Left cardiac atrium (tissue), 4 donors: ENCODE data around the gene RHOB. TPM values are rescaled to one million over a fixed set of nuclear protein-coding genes. Genes with fewer than 3 reads are reported as not detected.
"Not testable (repeated sequence)": the region's sequence is repeated elsewhere in the genome, so short reads cannot be mapped to it uniquely, and the experiment has no call there.

ENCODE experiments used
- ATAC-seq, 2 donors: fragments of 200-7000 bp; cut with Tn5 transposase; one replicate each; pipeline ENCODE4 v1.9.1; 2020; ENCODE audit warnings: mild to moderate bottlenecking in 2 of 2, moderate library complexity in 2 of 2
- DNase-seq: peaks from one replicate; pipeline ENCODE4 v3.0.0-alpha.2; 2020
- intact Hi-C, 2 donors: fragments of 100-400 bp; cut with DNase I; formaldehyde crosslinking; loops; one replicate each; pipeline versions ENCODE4 v1.14.1 to v1.15.1; 2022 to 2023
- total RNA-seq, 2 donors: library from RNA; stranded (reverse); fragmentation: NEBNext Ultra II Directional; extraction: Animal tissue kit (Norgen Biotek cat#: 25700); gene quantifications; one replicate each; pipeline ENCODE4 v1.2.1, GENCODE V29; 2021
- donor health status: DM: no; HTN: yes; CAD: no.
- donor health status: DM: no; HTN: yes; CAD: no; lungs with severe emphysema.
- donor health status: DM: yes; HTN: yes; CAD: no.
- donor health status: Dilated cardiomyopathy.

RHOB gene
- total RNA-seq, 2 donors from 2014 or later = 224 to 279 TPM

DNA sequence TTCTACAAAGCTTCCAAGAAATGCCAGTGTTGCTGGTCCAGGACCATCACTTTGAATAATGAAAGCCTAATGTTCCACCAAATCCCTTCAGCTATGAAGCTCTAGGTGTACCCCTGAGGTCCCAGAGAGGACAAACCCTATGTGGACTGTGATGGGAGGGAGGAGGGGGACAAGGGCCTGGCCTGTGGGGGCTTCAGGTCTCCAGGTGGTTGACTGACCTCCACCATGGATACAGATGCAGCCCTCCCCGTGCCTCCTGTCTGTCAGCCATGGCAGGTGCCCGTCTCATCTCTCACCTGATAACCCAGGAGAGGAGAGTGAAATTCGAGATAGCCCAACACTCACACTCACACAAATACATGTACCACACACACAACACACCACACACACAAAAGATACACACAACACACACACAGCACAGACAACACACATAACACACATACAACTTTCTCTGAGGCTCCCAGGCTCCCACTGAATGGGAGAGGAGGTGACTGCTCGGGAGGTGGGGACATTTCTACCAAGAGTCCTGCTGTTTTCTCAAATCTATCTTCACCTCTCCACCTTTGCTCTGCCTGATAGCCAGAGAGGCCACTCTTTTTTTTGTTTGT lies 12.8 kb upstream of the RHOB start:
- DNase-seq (no peak), ATAC-seq (no peak)
- intact Hi-C loops = no loop called here

DNA sequence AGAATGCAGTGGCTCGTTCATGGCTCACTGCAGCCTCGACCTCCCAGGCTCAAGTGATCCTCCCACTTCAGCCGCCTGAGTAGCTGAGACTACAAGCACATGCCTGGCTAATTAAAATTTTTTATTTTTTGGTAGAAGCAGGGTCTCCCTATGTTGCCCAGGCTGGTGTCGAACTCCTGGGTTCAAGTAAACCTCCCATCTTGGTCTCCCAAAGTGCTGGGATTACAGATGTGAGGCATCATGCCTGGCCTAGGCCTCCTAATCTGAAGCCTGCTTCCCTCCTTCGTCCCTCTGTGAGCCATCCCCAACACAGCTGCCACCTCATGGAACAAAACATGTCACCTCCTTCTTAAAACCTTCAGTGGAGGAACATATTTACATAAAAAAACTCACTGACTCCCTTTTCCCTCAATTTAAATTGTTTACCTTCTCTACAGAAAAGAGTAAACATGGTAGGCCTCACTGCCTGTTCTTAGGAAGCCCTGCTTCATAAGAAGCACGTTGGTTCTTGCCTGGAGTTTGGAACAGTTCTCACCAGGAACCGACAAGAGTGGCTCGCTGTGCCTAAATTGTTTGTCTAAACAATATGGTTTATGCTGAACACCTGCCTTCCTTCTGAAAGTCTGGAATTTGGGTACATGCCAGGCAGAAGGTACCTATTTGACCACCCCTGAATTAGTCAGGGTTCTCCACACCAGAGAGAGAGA lies 12.1 kb upstream of the RHOB start:
- no peak for DNase-seq
- intact Hi-C loops = no loop called here
- no peak for ATAC-seq

GRCh38 chr2:20435456-20435855 lies 11.4 kb upstream of the RHOB start:
- DNase-seq, intact Hi-C loops: not testable (repeated sequence)

GRCh38 chr2:20436716-20437470 lies 10.0 kb upstream of the RHOB start:
- intact Hi-C loops = no loop called here
- ATAC-seq (no peak), DNase-seq (no peak)

More at GRCh38 chr2:20435456-20435855, 11.4 kb upstream of the RHOB start:
- not testable (repeated sequence) for ATAC-seq

- intact Hi-C loops = no loop called here
- ATAC-seq (peak; percentile 42 to 79), DNase-seq (no peak)
Measured at GRCh38 chr2:20438334-20439192, 8.3 kb upstream of the RHOB start.

- DNase-seq (no peak), ATAC-seq (no peak)
- intact Hi-C loops = no loop called here
Measured at GRCh38 chr2:20439193-20439475, 7.7 kb upstream of the RHOB start.

DNA sequence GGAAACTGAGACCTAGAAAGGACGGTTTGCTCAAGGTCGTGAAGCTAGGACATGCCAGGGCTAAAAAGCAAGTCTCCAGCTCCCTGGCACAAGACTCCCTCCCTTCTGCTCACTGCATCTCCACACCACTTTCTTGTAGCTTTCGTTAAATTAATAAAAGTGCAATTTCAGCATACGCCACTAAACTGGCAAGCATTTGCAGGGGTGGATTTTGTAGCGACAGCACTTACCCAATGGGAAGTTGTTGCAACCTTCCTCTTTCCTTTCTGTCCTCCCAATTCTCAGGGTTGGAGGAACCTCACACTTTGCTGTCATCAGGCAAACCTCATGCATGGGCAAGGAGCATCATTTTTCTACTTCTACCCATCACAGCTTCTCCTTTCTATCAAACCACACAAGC lies 7.4 kb upstream of the RHOB start:
- ATAC-seq (peak; percentile 37 to 38), DNase-seq (no peak)
- intact Hi-C loops = no loop called here

GRCh38 chr2:20440001-20440560 lies 6.8 kb upstream of the RHOB start:
- DNase-seq = no peak
- no peak for ATAC-seq
- intact Hi-C loops = no loop called here

GRCh38 chr2:20443276-20443920 lies 3.5 kb upstream of the RHOB start:
- DNase-seq = no peak
- no peak for ATAC-seq
- intact Hi-C loops = no loop called here

DNA sequence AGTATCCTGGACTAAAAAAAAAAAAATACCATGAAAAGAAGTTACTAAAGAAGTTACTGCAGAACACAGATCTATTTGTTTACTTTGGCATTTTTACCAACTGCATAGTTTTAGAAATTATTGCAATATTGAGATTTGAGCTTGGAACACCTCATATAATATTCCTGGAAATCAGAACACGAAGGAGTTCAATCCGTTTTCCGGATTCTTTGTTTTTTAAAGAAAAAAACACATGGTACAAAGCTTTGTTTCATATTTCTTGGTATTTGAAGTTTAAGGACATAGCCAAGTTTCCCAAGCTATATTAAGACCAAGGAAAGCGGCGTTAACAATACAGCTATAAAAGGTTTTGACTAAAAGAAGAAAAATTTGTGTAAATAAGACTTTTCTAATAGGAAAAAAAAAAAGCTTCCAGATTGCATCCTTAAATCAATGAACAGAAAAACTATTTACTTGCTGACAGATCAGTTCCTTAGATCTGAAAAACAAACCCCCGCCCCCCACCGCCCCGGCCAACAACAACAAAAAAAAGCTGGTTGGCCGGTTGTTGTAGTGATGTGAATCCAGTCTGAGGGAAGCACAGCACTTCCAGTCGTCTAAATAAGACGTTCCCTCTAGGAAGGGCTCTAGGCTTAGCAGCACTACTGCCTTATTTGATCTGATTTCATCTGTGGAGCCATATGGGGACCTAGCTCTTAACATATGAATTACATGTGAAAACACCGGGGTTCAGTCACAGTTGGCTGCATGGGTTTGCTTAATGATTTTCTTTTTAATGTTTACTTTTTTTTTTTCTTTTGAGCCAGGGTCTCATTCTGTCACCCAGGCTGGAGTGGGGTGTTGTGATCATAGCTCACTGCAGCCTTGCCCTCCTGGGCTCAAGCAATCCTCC lies 2.5 kb upstream of the RHOB start:
- DNase-seq = no peak
- intact Hi-C loops = loop anchor here in 1 of 2 donors (2.0 kb wide), 1 partner anchor 190 kb away; no protein-coding TSS in a partner anchor
- peak in 1 of 2 donors; percentile 2 for ATAC-seq

DNA sequence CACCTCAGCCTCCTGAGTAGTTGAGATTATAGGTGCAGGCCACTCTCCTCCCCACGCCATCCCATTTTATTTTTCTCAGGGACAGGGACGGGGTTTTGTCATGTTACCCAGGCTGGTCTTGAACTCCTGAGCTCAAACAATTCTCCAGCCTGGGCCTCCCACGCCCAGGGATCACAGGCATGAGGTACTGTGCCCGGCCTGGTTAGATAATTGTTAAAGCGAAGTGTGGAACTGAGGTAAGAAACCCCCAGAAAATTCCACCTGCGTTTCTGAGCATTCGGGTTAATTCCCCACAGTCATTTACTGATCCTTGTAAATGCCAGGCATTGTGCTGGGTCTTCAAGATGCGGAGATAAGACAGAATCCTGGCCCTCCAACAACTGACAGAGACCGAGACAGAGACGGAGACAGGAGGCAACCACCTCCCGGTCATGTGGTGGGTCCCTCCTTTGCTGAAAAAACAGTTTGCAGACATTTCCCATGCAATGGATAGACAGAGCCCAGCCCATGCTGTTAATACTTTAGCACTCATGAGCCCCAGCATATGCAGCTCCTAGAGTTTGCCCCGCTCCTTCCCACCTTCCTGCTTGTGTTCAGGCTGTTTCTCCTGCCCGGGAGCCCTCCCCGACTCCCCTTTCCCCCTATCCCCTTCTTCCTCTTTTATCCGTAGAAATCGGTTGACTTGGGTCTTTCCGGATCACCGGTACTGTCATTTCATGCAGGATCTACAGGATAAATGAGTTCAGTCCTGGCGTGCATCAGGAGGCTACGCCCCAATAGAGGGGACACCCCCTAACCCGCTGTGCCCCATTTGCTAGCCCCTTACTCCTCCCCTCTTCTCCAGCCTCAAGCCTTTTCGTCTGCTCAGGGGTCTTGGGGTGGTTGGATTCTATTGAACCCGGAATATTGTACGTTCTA lies 1.6 kb upstream of the RHOB start:
- ATAC-seq = no peak
- no peak for DNase-seq
- intact Hi-C loops = loop anchor here (2.0 to 5.0 kb wide), 3 partner anchors 172 to 197 kb away; no protein-coding TSS in a partner anchor

- DNase-seq = no peak
- intact Hi-C loops = loop anchor here (5.0 kb wide), 2 partner anchors 171 to 196 kb away; no protein-coding TSS in a partner anchor
- ATAC-seq = no peak
Measured at GRCh38 chr2:20446255-20446916, 488 bp upstream of the RHOB start.

- peak; percentile 18 to 29 for ATAC-seq
- intact Hi-C loops = loop anchor here (5.0 kb wide), 2 partner anchors 170 to 195 kb away; no protein-coding TSS in a partner anchor
- peak; percentile 62 for DNase-seq
Measured at GRCh38 chr2:20447437-20448245, 767 bp downstream of the RHOB start.

- intact Hi-C loops = loop anchor here (5.0 kb wide), 2 partner anchors 169 to 194 kb away; no protein-coding TSS in a partner anchor
- ATAC-seq (no peak), DNase-seq (no peak)
Measured at GRCh38 chr2:20448246-20448976, 1.5 kb downstream of the RHOB start.
